ENCODE data around the gene TMEM98. TPM values are rescaled to one million over a fixed set of nuclear protein-coding genes. Genes with fewer than 3 reads are reported as not detected.
"Not testable (repeated sequence)": the region's sequence is repeated elsewhere in the genome, so short reads cannot be mapped to it uniquely, and the experiment has no call there.

The TMEM98 gene
- total RNA-seq, 3 donors from 2014 or later, result 59.7 to 138 (median 129) TPM

DNA sequence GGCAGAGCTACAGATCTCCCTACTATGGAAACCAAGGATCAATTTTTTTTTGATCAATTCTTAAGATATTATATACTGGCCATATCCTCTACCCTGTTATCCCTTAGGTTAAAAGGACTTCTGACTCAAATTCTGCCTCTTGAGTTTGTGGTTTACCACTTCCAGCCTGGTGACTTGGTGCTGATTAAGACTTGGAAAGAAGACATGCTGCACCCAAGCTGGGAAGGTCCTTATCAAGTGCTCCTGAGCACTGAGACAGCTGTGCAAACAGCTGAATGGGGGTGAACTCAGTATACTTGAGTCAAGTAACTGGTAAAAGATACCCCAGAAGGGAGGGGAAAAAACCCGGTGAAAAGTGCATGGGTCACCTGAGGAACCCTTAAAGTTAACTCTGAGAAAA lies 43.2 kb downstream of the TMEM98 start:
- TF ChIP-seq POLR2A (IDR thresholded peaks at IDR 0.05) (no peak), CTCF (IDR thresholded peaks at IDR 0.05) (no peak), POLR2AphosphoS5 (IDR thresholded peaks at IDR 0.05) (no peak)
- no peaks in the 10 kb centered on the region for H3K9me3 ChIP-seq
- intact Hi-C loops (cut with DNase I; ENCODE audit: low total_unique reads), result no loop called here
- no peaks in the 10 kb centered on the region for H3K27me3 ChIP-seq
- H3K36me3 ChIP-seq, result no peaks in the 10 kb centered on the region
- no peak overlapping the region for H3K27ac ChIP-seq
- no peak overlapping the region for H3K4me3 ChIP-seq
- no peaks in the 10 kb centered on the region for H3K4me1 ChIP-seq
- DNase-seq (ENCODE audit: low spot score in 2 of 2), result no peak

DNA sequence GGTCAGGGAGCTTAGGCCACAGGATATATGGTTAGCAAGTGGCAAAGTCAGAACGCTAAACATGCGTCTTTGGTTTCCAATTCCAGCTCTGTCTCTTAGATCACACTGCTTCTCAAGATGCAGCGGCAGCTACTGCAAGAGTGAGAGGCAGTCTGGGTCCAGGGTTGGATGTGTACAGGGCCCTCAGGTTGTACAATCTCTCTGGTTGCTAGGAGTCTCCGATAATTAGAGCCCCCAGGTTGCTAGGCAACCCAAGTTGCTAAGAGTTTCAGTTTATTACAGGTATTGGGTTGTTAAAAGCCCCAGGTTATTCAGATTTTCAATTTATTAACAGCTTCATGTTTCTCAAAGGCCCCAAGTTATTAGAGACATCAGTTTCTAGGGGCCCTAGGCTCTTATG lies 48.2 kb downstream of the TMEM98 start:
- TF ChIP-seq CTCF (IDR thresholded peaks at IDR 0.05) (no peak), POLR2AphosphoS5 (IDR thresholded peaks at IDR 0.05) (no peak), POLR2A (IDR thresholded peaks at IDR 0.05) (no peak)
- Histone ChIP-seq H3K27me3 (no peaks in the 10 kb centered on the region), H3K9me3 (peaks cover 0 to 3% of the 10 kb centered on the region in 2 donors), H3K36me3 (no peaks in the 10 kb centered on the region), H3K27ac (no peak overlapping the region), H3K4me1 (no peaks in the 10 kb centered on the region), H3K4me3 (no peak overlapping the region)
- no peak for DNase-seq (ENCODE audit: low spot score in 2 of 2)
- intact Hi-C loops (cut with DNase I; ENCODE audit: low total_unique reads), result no loop called here

DNA sequence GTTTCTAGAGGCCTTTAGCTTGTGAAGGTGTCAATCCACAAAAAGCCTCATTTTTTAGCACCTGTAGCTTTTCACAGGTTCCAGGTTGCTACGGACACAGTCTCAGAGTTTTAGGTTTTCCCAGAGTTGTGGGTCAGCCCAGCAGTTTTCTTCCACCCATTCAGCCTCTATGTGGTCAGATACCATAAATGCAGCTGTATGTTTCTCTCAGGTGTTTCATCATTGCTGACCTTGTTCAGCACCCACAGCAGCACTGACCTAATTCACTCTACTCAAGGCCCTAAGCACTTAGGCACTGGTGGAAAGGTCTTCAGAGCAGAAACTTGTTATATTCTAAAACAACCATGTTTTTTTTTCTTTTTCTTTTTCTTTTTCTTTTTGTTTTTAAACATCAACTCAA lies 48.7 kb downstream of the TMEM98 start:
- no peak for TF ChIP-seq CTCF (IDR thresholded peaks at IDR 0.05)
- TF ChIP-seq POLR2A (IDR thresholded peaks at IDR 0.05), result no peak
- DNase-seq (ENCODE audit: low spot score in 2 of 2), result no peak
- no peaks in the 10 kb centered on the region for H3K4me1 ChIP-seq
- no peak overlapping the region for H3K4me3 ChIP-seq
- H3K27ac ChIP-seq, result no peak overlapping the region
- H3K9me3 ChIP-seq, result peaks cover 4 to 8% of the 10 kb centered on the region in 2 donors
- H3K27me3 ChIP-seq, result no peaks in the 10 kb centered on the region
- intact Hi-C loops (cut with DNase I; ENCODE audit: low total_unique reads), result no loop called here
- H3K36me3 ChIP-seq, result no peaks in the 10 kb centered on the region

GRCh38 chr17:32980230-32980629 lies 52.3 kb downstream of the TMEM98 start:
- Histone ChIP-seq H3K36me3 (no peaks in the 10 kb centered on the region), H3K9me3 (peaks cover 6 to 12% of the 10 kb centered on the region in 2 donors), H3K4me1 (no peaks in the 10 kb centered on the region), H3K4me3 (no peak overlapping the region), H3K27me3 (no peaks in the 10 kb centered on the region), H3K27ac (no peak overlapping the region)
- DNase-seq (ENCODE audit: low spot score in 2 of 2), result no peak
- intact Hi-C loops (cut with DNase I; ENCODE audit: low total_unique reads), result no loop called here
- TF ChIP-seq POLR2AphosphoS5 (IDR thresholded peaks at IDR 0.05), result no peak
- TF ChIP-seq POLR2A (IDR thresholded peaks at IDR 0.05), result no peak
- no peak for TF ChIP-seq CTCF (IDR thresholded peaks at IDR 0.05)

- H3K4me1 ChIP-seq; H3K36me3 ChIP-seq; H3K4me3 ChIP-seq; H3K27ac ChIP-seq; intact Hi-C loops (cut with DNase I; ENCODE audit: low total_unique reads); DNase-seq (ENCODE audit: low spot score in 2 of 2); H3K27me3 ChIP-seq: not testable (repeated sequence)
- peaks cover 6 to 12% of the 10 kb centered on the region in 2 donors for H3K9me3 ChIP-seq
Measured at GRCh38 chr17:32981611-32982010, 53.7 kb downstream of the TMEM98 start.
